Upper lobe of left lung (tissue), 4 donors: ENCODE data around the gene TSPAN11.

Source experiments
- CTCF ChIP-seq, 6 experiments: fragments of 450-650 bp in 4 of 6; fragments of 200-600 bp in 2 of 6; sonication (generic) in 2 of 6; IDR thresholded peaks; one replicate each; pipeline ENCODE4 v1.5.1; 2016 to 2019; ENCODE audit warnings: antibody characterized with exemption in 6 of 6
- EP300 ChIP-seq, 4 donors: sonication (generic); formaldehyde crosslinking; IDR thresholded peaks; one replicate each; pipeline ENCODE4 v1.5.1; 2017; ENCODE audit warnings: antibody characterized with exemption in 4 of 4, control low read depth in 2 of 4
- POLR2A ChIP-seq, 4 donors: fragments of 450-650 bp; IDR thresholded peaks; one replicate each; pipeline ENCODE4 v1.5.1; 2016 to 2017; ENCODE audit warnings: antibody characterized with exemption in 4 of 4, mild to moderate bottlenecking in 2 of 4
- POLR2AphosphoS5 ChIP-seq, 2 donors: sonication (generic); formaldehyde crosslinking; IDR thresholded peaks; one replicate each; pipeline ENCODE4 v1.5.1; 2017; ENCODE audit warnings: antibody characterized with exemption in 2 of 2

GRCh38 chr12:30980955-30981662 lies 54.6 kb downstream of the TSPAN11 start:
- TF ChIP-seq POLR2AphosphoS5 (IDR thresholded peaks at IDR 0.05) (no peak), CTCF (IDR thresholded peaks at IDR 0.05) (no peak), POLR2A (IDR thresholded peaks at IDR 0.05) (no peak), EP300 (IDR thresholded peaks at IDR 0.05) (no peak)
